Gastrocnemius medialis (tissue), 4 donors: ENCODE results near the gene ZNF292. TPM values are rescaled to one million over a fixed set of nuclear protein-coding genes. Genes with fewer than 3 reads are reported as not detected.

Source experiments
- ATAC-seq, 2 donors: fragments of 150-250 bp; one replicate each; pipeline ENCODE4 v1.9.1; 2016
- DNase-seq, 2 donors: peaks; one replicate each; pipeline ENCODE4 v3.0.0-alpha.2; 2019
- H3K27ac ChIP-seq, 4 donors: fragments of 200-600 bp; sonication (generic); 1 replicate in 1 of 4; 2 replicates in 3 of 4; pipeline ENCODE4 v1.5.1; 2016 to 2018; ENCODE audit warnings: mild to moderate bottlenecking in 2 of 4, moderate library complexity in 1 of 4
- H3K27me3 ChIP-seq, 3 donors: fragments of 200-600 bp; sonication (generic) in 2 of 3; 1 replicate in 1 of 3; 2 replicates in 2 of 3; pipeline versions ENCODE4 v1.5.1 to v1.6.0; 2016 to 2019; ENCODE audit warnings: mild to moderate bottlenecking in 1 of 3, moderate library complexity in 1 of 3
- H3K36me3 ChIP-seq, 2 donors: fragments of 200-600 bp; sonication (generic) in 1 of 2; one replicate each; pipeline ENCODE4 v1.5.1; 2017 to 2018
- H3K4me1 ChIP-seq, 2 donors: fragments of 200-600 bp; sonication (generic) in 1 of 2; one replicate each; pipeline ENCODE4 v1.5.1; 2016 to 2017; ENCODE audit warnings: mild to moderate bottlenecking in 2 of 2
- H3K4me3 ChIP-seq, 4 donors: fragments of 200-600 bp; sonication (generic) in 3 of 4; 1 replicate in 1 of 4; 2 replicates in 3 of 4; pipeline ENCODE4 v1.5.1; 2016 to 2019; ENCODE audit warnings: mild to moderate bottlenecking in 2 of 4
- H3K9me3 ChIP-seq, 3 donors: fragments of 200-600 bp; sonication (generic) in 2 of 3; 1 replicate in 1 of 3; 2 replicates in 2 of 3; pipeline ENCODE4 v1.5.1; 2016 to 2019
- POLR2A ChIP-seq, 2 donors: fragments of 450-650 bp; IDR thresholded peaks; one replicate each; pipeline ENCODE4 v1.6.1; 2017; ENCODE audit warnings: antibody characterized with exemption in 2 of 2, mild to moderate bottlenecking in 2 of 2, moderate library complexity in 2 of 2
- in situ Hi-C, 4 donors: fragments of 200-750 bp; cut with MboI; loops; one replicate each; pipeline versions ENCODE4 v1.15.0 to v1.8.0; 2017; ENCODE audit warnings: low sequenced_read_pairs in 4 of 4
- intact Hi-C: fragments of 100-400 bp; cut with DNase I; formaldehyde crosslinking; loops from one replicate; pipeline ENCODE4 v1.15.1; 2023; ENCODE audit warnings: low total_unique reads
- total RNA-seq, 4 donors: library from RNA; depleted of rRNA; stranded (reverse); fragments of >200 nt; gene quantifications; one replicate each; pipeline versions ENCODE4 v1.1.0 to v1.2.3, GENCODE V29; 2016
- TF ChIP-seq, protein P1 (sequence below), 5 experiments: fragments of 450-650 bp in 3 of 5; fragments of 200-600 bp in 2 of 5; sonication (generic) in 2 of 5; IDR thresholded peaks in 4 of 5; conservative IDR thresholded peaks in 1 of 5; 1 replicate in 4 of 5; 2 replicates in 1 of 5; pipeline ENCODE4 v1.5.1; 2016 to 2019; ENCODE audit warnings: antibody characterized with exemption in 5 of 5, mild to moderate bottlenecking in 3 of 5, moderate library complexity in 3 of 5

The ZNF292 gene
- total RNA-seq: 10 to 100 TPM; 10.7 to 21.7 (median 11.5) TPM

GRCh38 chr6:87154993-87155841 is at the start of gene ZNF292:
Gene ZNF292 (plus strand): TSS chr6:87155565. CDS start chr6:87155592, 27 bp downstream.
- H3K4me1 ChIP-seq: peaks cover 44 to 57% of the 10 kb centered on the region in 2 donors
- TF ChIP-seq, protein P1, sequence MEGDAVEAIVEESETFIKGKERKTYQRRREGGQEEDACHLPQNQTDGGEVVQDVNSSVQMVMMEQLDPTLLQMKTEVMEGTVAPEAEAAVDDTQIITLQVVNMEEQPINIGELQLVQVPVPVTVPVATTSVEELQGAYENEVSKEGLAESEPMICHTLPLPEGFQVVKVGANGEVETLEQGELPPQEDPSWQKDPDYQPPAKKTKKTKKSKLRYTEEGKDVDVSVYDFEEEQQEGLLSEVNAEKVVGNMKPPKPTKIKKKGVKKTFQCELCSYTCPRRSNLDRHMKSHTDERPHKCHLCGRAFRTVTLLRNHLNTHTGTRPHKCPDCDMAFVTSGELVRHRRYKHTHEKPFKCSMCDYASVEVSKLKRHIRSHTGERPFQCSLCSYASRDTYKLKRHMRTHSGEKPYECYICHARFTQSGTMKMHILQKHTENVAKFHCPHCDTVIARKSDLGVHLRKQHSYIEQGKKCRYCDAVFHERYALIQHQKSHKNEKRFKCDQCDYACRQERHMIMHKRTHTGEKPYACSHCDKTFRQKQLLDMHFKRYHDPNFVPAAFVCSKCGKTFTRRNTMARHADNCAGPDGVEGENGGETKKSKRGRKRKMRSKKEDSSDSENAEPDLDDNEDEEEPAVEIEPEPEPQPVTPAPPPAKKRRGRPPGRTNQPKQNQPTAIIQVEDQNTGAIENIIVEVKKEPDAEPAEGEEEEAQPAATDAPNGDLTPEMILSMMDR (IDR thresholded peaks at IDR 0.05 in 4 of 5, conservative IDR thresholded peaks at IDR 0.05 in 1 of 5): peak in 3 of 5 experiments; percentile 14 to 43 (median 31)
- peak; percentile 69 to 71 for TF ChIP-seq POLR2A (IDR thresholded peaks at IDR 0.05)

GRCh38 chr6:87105823-87106222 is 49.5 kb upstream of the ZNF292 start:
- no peak overlapping the region for H3K4me3 ChIP-seq
- H3K27ac ChIP-seq: no peak overlapping the region
- in situ Hi-C loops: no loop called here
- no peaks in the 10 kb centered on the region for H3K4me1 ChIP-seq
- intact Hi-C loops: no loop called here
- DNase-seq: no peak
- no peaks in the 10 kb centered on the region for H3K36me3 ChIP-seq
- H3K9me3 ChIP-seq: no peaks in the 10 kb centered on the region
- H3K27me3 ChIP-seq: no peaks in the 10 kb centered on the region
- TF ChIP-seq, protein P1 (IDR thresholded peaks at IDR 0.05 in 4 of 5, conservative IDR thresholded peaks at IDR 0.05 in 1 of 5): no peak
- no peak for TF ChIP-seq POLR2A (IDR thresholded peaks at IDR 0.05)
- no peak for ATAC-seq

More at GRCh38 chr6:87154993-87155841, at the start of gene ZNF292:
- peak; percentile 80 for ATAC-seq
- Histone ChIP-seq H3K27ac (peak within 1 kb of the TSS; percentile 96 to 98 (median 96)), H3K36me3 (no peaks in the 10 kb centered on the region), H3K27me3 (no peaks in the 10 kb centered on the region), H3K9me3 (no peaks in the 10 kb centered on the region), H3K4me3 (peak within 1 kb of the TSS; percentile 83 to 98 (median 92))
- in situ Hi-C loops: no loop called here
- peak; percentile 91 to 95 for DNase-seq
- intact Hi-C loops: loop anchor here (2.0 to 10.0 kb wide), 7 partner anchors 82 to 1810 kb away; partner anchors contain the start of genes AKIRIN2, CFAP206, RNGTT and SLC35A1

DNA sequence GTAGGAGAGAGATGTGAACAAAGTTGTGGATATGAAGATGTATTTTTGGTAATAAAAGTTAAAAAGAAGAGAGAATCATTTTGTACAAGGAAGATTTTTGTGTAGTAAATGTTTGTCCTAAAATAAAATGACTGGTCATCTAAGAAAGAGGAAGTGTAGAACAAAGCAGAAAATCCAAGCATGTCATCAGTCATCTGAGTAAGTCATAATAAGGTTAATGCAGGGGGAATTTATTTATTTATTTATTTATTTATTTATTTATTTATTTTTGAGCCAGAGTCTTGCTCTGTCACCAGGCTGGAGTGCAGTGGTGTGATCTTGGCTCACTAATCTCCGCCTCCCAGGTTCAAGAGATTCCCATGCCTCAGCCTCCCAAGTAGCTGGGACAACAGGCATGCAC is 44.7 kb upstream of the ZNF292 start:
- no peaks in the 10 kb centered on the region for H3K4me1 ChIP-seq
- H3K27ac ChIP-seq: no peak overlapping the region
- TF ChIP-seq, protein P1 (IDR thresholded peaks at IDR 0.05 in 4 of 5, conservative IDR thresholded peaks at IDR 0.05 in 1 of 5): no peak
- TF ChIP-seq POLR2A (IDR thresholded peaks at IDR 0.05): no peak
- H3K27me3 ChIP-seq: no peaks in the 10 kb centered on the region
- DNase-seq (no peak), ATAC-seq (no peak)
- intact Hi-C loops: no loop called here
- no peaks in the 10 kb centered on the region for H3K9me3 ChIP-seq
- no peak overlapping the region for H3K4me3 ChIP-seq
- in situ Hi-C loops: no loop called here
- no peaks in the 10 kb centered on the region for H3K36me3 ChIP-seq

DNA sequence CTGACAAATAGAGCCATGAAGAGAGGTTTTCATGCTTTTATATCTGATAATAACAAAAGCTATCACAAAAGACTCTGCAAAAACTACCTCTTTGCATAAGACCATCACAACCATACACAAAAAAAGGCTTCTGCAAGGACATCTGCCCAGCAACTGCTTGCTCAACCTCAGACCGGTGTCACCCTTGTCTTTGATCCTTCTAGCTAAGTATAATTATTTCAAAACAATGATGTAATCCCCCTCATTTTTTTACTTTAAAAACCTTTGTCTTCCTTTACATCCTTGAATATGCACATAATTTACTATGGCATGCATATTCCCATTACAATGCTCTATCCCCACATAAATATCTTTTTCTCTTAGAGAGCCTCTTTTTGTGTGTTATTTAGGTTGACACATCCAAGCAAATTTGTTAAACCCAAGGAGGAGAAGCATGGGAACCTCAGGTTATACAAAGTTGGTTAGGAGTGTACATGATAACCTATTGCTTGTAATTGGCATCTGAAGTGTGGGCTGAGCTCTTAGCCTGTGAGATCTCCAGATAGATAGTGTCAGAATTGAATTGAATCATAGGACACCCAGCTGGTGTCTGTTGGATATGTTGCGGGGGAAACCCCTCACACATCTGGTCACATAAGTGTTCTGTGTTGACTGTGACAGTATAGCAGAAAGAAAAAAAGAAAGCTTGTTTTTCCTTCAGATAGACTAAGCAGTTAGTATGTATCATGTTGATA is 39.8 kb upstream of the ZNF292 start:
- H3K4me3 ChIP-seq: no peak overlapping the region
- no peak for DNase-seq
- no peaks in the 10 kb centered on the region for H3K36me3 ChIP-seq
- intact Hi-C loops: no loop called here
- no peaks in the 10 kb centered on the region for H3K27me3 ChIP-seq
- no peaks in the 10 kb centered on the region for H3K9me3 ChIP-seq
- no peak overlapping the region for H3K27ac ChIP-seq
- no peak for ATAC-seq
- TF ChIP-seq POLR2A (IDR thresholded peaks at IDR 0.05): no peak
- TF ChIP-seq, protein P1 (IDR thresholded peaks at IDR 0.05 in 4 of 5, conservative IDR thresholded peaks at IDR 0.05 in 1 of 5): no peak
- H3K4me1 ChIP-seq: no peaks in the 10 kb centered on the region
- in situ Hi-C loops: no loop called here
